ENCODE data around the gene CACNA2D2. TPM values are rescaled to one million over a fixed set of nuclear protein-coding genes. Genes with fewer than 3 reads are reported as not detected.

Gene CACNA2D2
- polyA plus RNA-seq, 2 donors, result 0.28 to 0.31 TPM

GRCh38 chr3:50323614-50324199 lies 179.7 kb downstream of the CACNA2D2 start:
- Histone ChIP-seq H3K9me3 (ENCODE audit: control insufficient read depth in 2 of 2, insufficient read depth in 1 of 2, low read depth in 1 of 2, low read length in 1 of 2) (no peaks in the 10 kb centered on the region), H3K36me3 (ENCODE audit: control insufficient read depth in 2 of 2, insufficient read depth in 2 of 2, low read length in 1 of 2) (peaks cover 0 to 12% of the 10 kb centered on the region in 2 donors), H3K4me3 (ENCODE audit: low read depth in 1 of 2, low read length in 2 of 2) (no peak overlapping the region), H3K27ac (ENCODE audit: low read depth in 2 of 2, low read length in 1 of 2) (peak overlapping the region; percentile 53 to 83), H3K4me1 (ENCODE audit: control insufficient read depth in 2 of 2, insufficient read depth in 2 of 2, low read length in 1 of 2) (peaks cover 0 to 25% of the 10 kb centered on the region in 2 donors), H3K27me3 (ENCODE audit: control insufficient read depth in 1 of 2, insufficient read depth in 2 of 2, low read length in 2 of 2) (no peaks in the 10 kb centered on the region)
- 54 to 63% methylated on average over 5 of the region's 5 CpGs for WGBS, 2 donors

GRCh38 chr3:50323092-50323600 lies 180.3 kb downstream of the CACNA2D2 start:
- H3K4me1 ChIP-seq (ENCODE audit: control insufficient read depth in 2 of 2, insufficient read depth in 2 of 2, low read length in 1 of 2), result peaks cover 0 to 30% of the 10 kb centered on the region in 2 donors
- H3K27me3 ChIP-seq (ENCODE audit: control insufficient read depth in 1 of 2, insufficient read depth in 2 of 2, low read length in 2 of 2), result no peaks in the 10 kb centered on the region
- peak overlapping the region; percentile 82 to 83 for H3K27ac ChIP-seq (ENCODE audit: low read depth in 2 of 2, low read length in 1 of 2)
- no peaks in the 10 kb centered on the region for H3K9me3 ChIP-seq (ENCODE audit: control insufficient read depth in 2 of 2, insufficient read depth in 1 of 2, low read depth in 1 of 2, low read length in 1 of 2)
- no peak overlapping the region for H3K4me3 ChIP-seq (ENCODE audit: low read depth in 1 of 2, low read length in 2 of 2)
- H3K36me3 ChIP-seq (ENCODE audit: control insufficient read depth in 2 of 2, insufficient read depth in 2 of 2, low read length in 1 of 2), result peaks cover 0 to 17% of the 10 kb centered on the region in 2 donors
- WGBS, 2 donors, result 56 to 60% methylated on average over 4 of the region's 4 CpGs

- Histone ChIP-seq H3K36me3 (ENCODE audit: control insufficient read depth in 2 of 2, insufficient read depth in 2 of 2, low read length in 1 of 2) (peaks cover 0 to 19% of the 10 kb centered on the region in 2 donors), H3K27me3 (ENCODE audit: control insufficient read depth in 1 of 2, insufficient read depth in 2 of 2, low read length in 2 of 2) (no peaks in the 10 kb centered on the region), H3K9me3 (ENCODE audit: control insufficient read depth in 2 of 2, insufficient read depth in 1 of 2, low read depth in 1 of 2, low read length in 1 of 2) (no peaks in the 10 kb centered on the region), H3K4me3 (ENCODE audit: low read depth in 1 of 2, low read length in 2 of 2) (peak within 1 kb of the TSS; percentile 67 to 83), H3K27ac (ENCODE audit: low read depth in 2 of 2, low read length in 1 of 2) (peak within 1 kb of the TSS; percentile 82 to 89), H3K4me1 (ENCODE audit: control insufficient read depth in 2 of 2, insufficient read depth in 2 of 2, low read length in 1 of 2) (peaks cover 0 to 34% of the 10 kb centered on the region in 2 donors)
- 51 to 57% methylated on average over 28 to 31 of the region's 31 CpGs for WGBS, 2 donors
Measured at GRCh38 chr3:50322386-50323091, 180.9 kb downstream of the CACNA2D2 start, which contains the start of gene HYAL2. TSS of gene HYAL2 (minus strand) at chr3:50322745. CDS start at chr3:50320489, 2,256 bp downstream.

GRCh38 chr3:50322115-50322385 lies 181.4 kb downstream of the CACNA2D2 start:
- Histone ChIP-seq H3K4me3 (ENCODE audit: low read depth in 1 of 2, low read length in 2 of 2) (peak overlapping the region; percentile 67 to 83), H3K27me3 (ENCODE audit: control insufficient read depth in 1 of 2, insufficient read depth in 2 of 2, low read length in 2 of 2) (no peaks in the 10 kb centered on the region), H3K27ac (ENCODE audit: low read depth in 2 of 2, low read length in 1 of 2) (peak overlapping the region; percentile 82), H3K4me1 (ENCODE audit: control insufficient read depth in 2 of 2, insufficient read depth in 2 of 2, low read length in 1 of 2) (peaks cover 0 to 34% of the 10 kb centered on the region in 2 donors), H3K9me3 (ENCODE audit: control insufficient read depth in 2 of 2, insufficient read depth in 1 of 2, low read depth in 1 of 2, low read length in 1 of 2) (no peaks in the 10 kb centered on the region), H3K36me3 (ENCODE audit: control insufficient read depth in 2 of 2, insufficient read depth in 2 of 2, low read length in 1 of 2) (peaks cover 0 to 19% of the 10 kb centered on the region in 2 donors)
- 26 to 44% methylated on average over 13 to 14 of the region's 14 CpGs for whole genome bisulfite sequencing, 2 donors

- Histone ChIP-seq H3K27ac (ENCODE audit: low read depth in 2 of 2, low read length in 1 of 2) (peak overlapping the region; percentile 82 to 89), H3K4me1 (ENCODE audit: control insufficient read depth in 2 of 2, insufficient read depth in 2 of 2, low read length in 1 of 2) (peaks cover 0 to 32% of the 10 kb centered on the region in 2 donors), H3K36me3 (ENCODE audit: control insufficient read depth in 2 of 2, insufficient read depth in 2 of 2, low read length in 1 of 2) (peaks cover 0 to 19% of the 10 kb centered on the region in 2 donors), H3K27me3 (ENCODE audit: control insufficient read depth in 1 of 2, insufficient read depth in 2 of 2, low read length in 2 of 2) (no peaks in the 10 kb centered on the region), H3K4me3 (ENCODE audit: low read depth in 1 of 2, low read length in 2 of 2) (peak overlapping the region; percentile 67 to 83), H3K9me3 (ENCODE audit: control insufficient read depth in 2 of 2, insufficient read depth in 1 of 2, low read depth in 1 of 2, low read length in 1 of 2) (no peaks in the 10 kb centered on the region)
- 0 to 1% methylated on average over 51 to 59 of the region's 59 CpGs for WGBS, 2 donors
Measured at GRCh38 chr3:50321336-50322114, 181.9 kb downstream of the CACNA2D2 start.

- Histone ChIP-seq H3K27me3 (ENCODE audit: control insufficient read depth in 1 of 2, insufficient read depth in 2 of 2, low read length in 2 of 2) (no peaks in the 10 kb centered on the region), H3K27ac (ENCODE audit: low read depth in 2 of 2, low read length in 1 of 2) (peak overlapping the region; percentile 82 to 89), H3K9me3 (ENCODE audit: control insufficient read depth in 2 of 2, insufficient read depth in 1 of 2, low read depth in 1 of 2, low read length in 1 of 2) (no peaks in the 10 kb centered on the region), H3K4me1 (ENCODE audit: control insufficient read depth in 2 of 2, insufficient read depth in 2 of 2, low read length in 1 of 2) (peaks cover 0 to 36% of the 10 kb centered on the region in 2 donors), H3K4me3 (ENCODE audit: low read depth in 1 of 2, low read length in 2 of 2) (peak overlapping the region; percentile 67 to 83), H3K36me3 (ENCODE audit: control insufficient read depth in 2 of 2, insufficient read depth in 2 of 2, low read length in 1 of 2) (peaks cover 0 to 14% of the 10 kb centered on the region in 2 donors)
- 0% methylated on average over 36 to 45 of the region's 45 CpGs for WGBS, 2 donors
Measured at GRCh38 chr3:50320853-50321335, 182.5 kb downstream of the CACNA2D2 start.

- no peaks in the 10 kb centered on the region for H3K27me3 ChIP-seq (ENCODE audit: control insufficient read depth in 1 of 2, insufficient read depth in 2 of 2, low read length in 2 of 2)
- H3K4me1 ChIP-seq (ENCODE audit: control insufficient read depth in 2 of 2, insufficient read depth in 2 of 2, low read length in 1 of 2), result peaks cover 0 to 36% of the 10 kb centered on the region in 2 donors
- H3K9me3 ChIP-seq (ENCODE audit: control insufficient read depth in 2 of 2, insufficient read depth in 1 of 2, low read depth in 1 of 2, low read length in 1 of 2), result no peaks in the 10 kb centered on the region
- peaks cover 0 to 10% of the 10 kb centered on the region in 2 donors for H3K36me3 ChIP-seq (ENCODE audit: control insufficient read depth in 2 of 2, insufficient read depth in 2 of 2, low read length in 1 of 2)
- WGBS, 2 donors, result 64 to 68% methylated on average over 29 of the region's 29 CpGs
- H3K4me3 ChIP-seq (ENCODE audit: low read depth in 1 of 2, low read length in 2 of 2), result peak overlapping the region; percentile 67 to 83
- peak overlapping the region; percentile 82 to 89 for H3K27ac ChIP-seq (ENCODE audit: low read depth in 2 of 2, low read length in 1 of 2)
Measured at GRCh38 chr3:50319894-50320625, 183.4 kb downstream of the CACNA2D2 start.

GRCh38 chr3:50319181-50319893 lies 184.1 kb downstream of the CACNA2D2 start:
- H3K9me3 ChIP-seq (ENCODE audit: control insufficient read depth in 2 of 2, insufficient read depth in 1 of 2, low read depth in 1 of 2, low read length in 1 of 2), result no peaks in the 10 kb centered on the region
- 77 to 89% methylated on average over 16 of the region's 16 CpGs for whole genome bisulfite sequencing, 2 donors
- H3K36me3 ChIP-seq (ENCODE audit: control insufficient read depth in 2 of 2, insufficient read depth in 2 of 2, low read length in 1 of 2), result peaks cover 0 to 10% of the 10 kb centered on the region in 2 donors
- peaks cover 0 to 40% of the 10 kb centered on the region in 2 donors for H3K4me1 ChIP-seq (ENCODE audit: control insufficient read depth in 2 of 2, insufficient read depth in 2 of 2, low read length in 1 of 2)
- peak overlapping the region in 1 of 2 donors; percentile 67 for H3K4me3 ChIP-seq (ENCODE audit: low read depth in 1 of 2, low read length in 2 of 2)
- H3K27ac ChIP-seq (ENCODE audit: low read depth in 2 of 2, low read length in 1 of 2), result peak overlapping the region; percentile 96 to 100
- no peaks in the 10 kb centered on the region for H3K27me3 ChIP-seq (ENCODE audit: control insufficient read depth in 1 of 2, insufficient read depth in 2 of 2, low read length in 2 of 2)

Data from esophagus (tissue), 2 donors.